ENCODE results near the gene WDFY4.

WDFY4 gene

GRCh38 chr10:48894911-48895802, 210.5 kb downstream of the WDFY4 start:
- Histone ChIP-seq H3K36me3 (ENCODE audit: control insufficient read depth in 1 of 2, insufficient read depth in 2 of 2, low read depth in 1 of 2, low read length in 2 of 2) (no peaks in the 10 kb centered on the region), H3K14ac (ENCODE audit: low read length in 2 of 2) (no peak overlapping the region), H4K91ac (ENCODE audit: low read length) (no peak overlapping the region), H3K23ac (ENCODE audit: low read length in 2 of 2) (no peak overlapping the region), H2BK15ac (ENCODE audit: low read depth, poor library complexity, severe bottlenecking) (no peak overlapping the region), H3K4me1 (ENCODE audit: control insufficient read depth, insufficient read depth, low read depth, low read length) (no peaks in the 10 kb centered on the region), H3K9me3 (ENCODE audit: control insufficient read depth, low read length) (no peaks in the 10 kb centered on the region), H3K4me2 (ENCODE audit: low read length, poor library complexity, severe bottlenecking) (no peak overlapping the region), H2AK5ac (ENCODE audit: low read length, severe bottlenecking) (no peak overlapping the region), H2AFZ (ENCODE audit: low read depth, low read length) (no peak overlapping the region), H3K18ac (ENCODE audit: low read depth in 1 of 2, low read length in 2 of 2) (no peak overlapping the region), H2BK5ac (ENCODE audit: low read depth, low read length, poor library complexity, severe bottlenecking) (no peak overlapping the region), H2BK12ac (ENCODE audit: low read length in 2 of 2) (no peak overlapping the region), H2BK120ac (ENCODE audit: low read depth, low read length) (no peak overlapping the region), H4K8ac (ENCODE audit: low read length) (no peak overlapping the region), H3K4me3 (ENCODE audit: insufficient read depth in 1 of 2, low read depth in 1 of 2, low read length in 2 of 2) (no peak overlapping the region), H3K27ac (ENCODE audit: low read length, poor library complexity, severe bottlenecking) (no peak overlapping the region), H3K27me3 (ENCODE audit: control insufficient read depth in 1 of 2, insufficient read depth in 1 of 2, low read length in 2 of 2) (peaks cover 0 to 64% of the 10 kb centered on the region in 2 experiments), H3K79me1 (replicated peaks; ENCODE audit: low read length, poor library complexity, severe bottlenecking) (no peaks in the 10 kb centered on the region), H3K4ac (ENCODE audit: low read depth in 1 of 2, low read length in 2 of 2) (no peak overlapping the region), H3K9ac (ENCODE audit: low read length) (no peak overlapping the region)
- no peak for DNase-seq
- WGBS, result 88% methylated on average over 4 of the region's 6 CpGs

DNA sequence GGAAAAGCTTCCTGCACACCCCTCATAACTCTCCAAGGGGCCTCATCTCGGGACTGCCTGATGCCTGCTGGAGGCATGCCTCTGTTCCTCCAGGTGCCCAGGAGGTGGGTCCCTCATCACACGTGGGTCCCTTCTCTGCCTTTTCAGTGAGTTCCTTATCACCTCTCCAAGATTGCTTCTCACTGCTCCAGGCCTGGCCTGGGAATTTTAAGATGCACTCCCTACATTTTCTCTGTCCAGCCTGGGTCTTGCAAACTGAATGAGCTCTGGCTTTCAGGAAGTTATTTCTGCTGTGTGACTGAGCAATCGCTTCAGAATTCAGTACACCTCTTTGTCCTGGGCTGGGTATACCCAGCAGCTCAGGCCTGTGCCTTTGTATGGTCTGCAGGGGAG, 211.1 kb downstream of the WDFY4 start:
- Histone ChIP-seq H4K8ac (ENCODE audit: low read length) (no peak overlapping the region), H3K23ac (ENCODE audit: low read length in 2 of 2) (no peak overlapping the region), H4K91ac (ENCODE audit: low read length) (no peak overlapping the region), H2BK15ac (ENCODE audit: low read depth, poor library complexity, severe bottlenecking) (no peak overlapping the region), H3K4me2 (ENCODE audit: low read length, poor library complexity, severe bottlenecking) (no peak overlapping the region), H2BK12ac (ENCODE audit: low read length in 2 of 2) (no peak overlapping the region), H3K4me3 (ENCODE audit: insufficient read depth in 1 of 2, low read depth in 1 of 2, low read length in 2 of 2) (no peak overlapping the region), H2BK5ac (ENCODE audit: low read depth, low read length, poor library complexity, severe bottlenecking) (no peak overlapping the region), H3K36me3 (ENCODE audit: control insufficient read depth in 1 of 2, insufficient read depth in 2 of 2, low read depth in 1 of 2, low read length in 2 of 2) (no peaks in the 10 kb centered on the region), H3K79me1 (replicated peaks; ENCODE audit: low read length, poor library complexity, severe bottlenecking) (no peaks in the 10 kb centered on the region), H3K4ac (ENCODE audit: low read depth in 1 of 2, low read length in 2 of 2) (no peak overlapping the region), H3K4me1 (ENCODE audit: control insufficient read depth, insufficient read depth, low read depth, low read length) (no peaks in the 10 kb centered on the region), H3K18ac (ENCODE audit: low read depth in 1 of 2, low read length in 2 of 2) (no peak overlapping the region), H3K27ac (ENCODE audit: low read length, poor library complexity, severe bottlenecking) (no peak overlapping the region), H3K14ac (ENCODE audit: low read length in 2 of 2) (no peak overlapping the region), H2AK5ac (ENCODE audit: low read length, severe bottlenecking) (no peak overlapping the region), H3K9me3 (ENCODE audit: control insufficient read depth, low read length) (no peaks in the 10 kb centered on the region), H3K9ac (ENCODE audit: low read length) (no peak overlapping the region), H2BK120ac (ENCODE audit: low read depth, low read length) (no peak overlapping the region), H3K27me3 (ENCODE audit: control insufficient read depth in 1 of 2, insufficient read depth in 1 of 2, low read length in 2 of 2) (peaks cover 0 to 58% of the 10 kb centered on the region in 2 experiments), H2AFZ (ENCODE audit: low read depth, low read length) (no peak overlapping the region)
- no peak for DNase-seq
- 51% methylated on average over 3 of the region's 3 CpGs for WGBS

GRCh38 chr10:48896756-48897440, 212.2 kb downstream of the WDFY4 start:
- Histone ChIP-seq H3K79me1 (replicated peaks; ENCODE audit: low read length, poor library complexity, severe bottlenecking) (no peaks in the 10 kb centered on the region), H3K18ac (ENCODE audit: low read depth in 1 of 2, low read length in 2 of 2) (no peak overlapping the region), H3K14ac (ENCODE audit: low read length in 2 of 2) (no peak overlapping the region), H3K27me3 (ENCODE audit: control insufficient read depth in 1 of 2, insufficient read depth in 1 of 2, low read length in 2 of 2) (peaks cover 0 to 64% of the 10 kb centered on the region in 2 experiments), H3K36me3 (ENCODE audit: control insufficient read depth in 1 of 2, insufficient read depth in 2 of 2, low read depth in 1 of 2, low read length in 2 of 2) (no peaks in the 10 kb centered on the region), H2BK120ac (ENCODE audit: low read depth, low read length) (no peak overlapping the region), H3K9ac (ENCODE audit: low read length) (no peak overlapping the region), H2BK15ac (ENCODE audit: low read depth, poor library complexity, severe bottlenecking) (no peak overlapping the region), H3K27ac (ENCODE audit: low read length, poor library complexity, severe bottlenecking) (no peak overlapping the region), H4K8ac (ENCODE audit: low read length) (no peak overlapping the region), H4K91ac (ENCODE audit: low read length) (no peak overlapping the region), H3K4me3 (ENCODE audit: insufficient read depth in 1 of 2, low read depth in 1 of 2, low read length in 2 of 2) (no peak overlapping the region), H2AK5ac (ENCODE audit: low read length, severe bottlenecking) (no peak overlapping the region), H3K4ac (ENCODE audit: low read depth in 1 of 2, low read length in 2 of 2) (no peak overlapping the region), H3K23ac (ENCODE audit: low read length in 2 of 2) (no peak overlapping the region), H3K4me1 (ENCODE audit: control insufficient read depth, insufficient read depth, low read depth, low read length) (no peaks in the 10 kb centered on the region), H2AFZ (ENCODE audit: low read depth, low read length) (no peak overlapping the region), H3K9me3 (ENCODE audit: control insufficient read depth, low read length) (no peaks in the 10 kb centered on the region), H3K4me2 (ENCODE audit: low read length, poor library complexity, severe bottlenecking) (no peak overlapping the region), H2BK12ac (ENCODE audit: low read length in 2 of 2) (no peak overlapping the region), H2BK5ac (ENCODE audit: low read depth, low read length, poor library complexity, severe bottlenecking) (no peak overlapping the region)
- DNase-seq, result no peak
- 75% methylated on average over 13 of the region's 13 CpGs for WGBS

GRCh38 chr10:48897441-48897790, 212.7 kb downstream of the WDFY4 start:
- 90% methylated on average over 10 of the region's 10 CpGs for WGBS

More at GRCh38 chr10:48897441-48897790, 212.7 kb downstream of the WDFY4 start:
- H3K36me3 ChIP-seq (ENCODE audit: control insufficient read depth in 1 of 2, insufficient read depth in 2 of 2, low read depth in 1 of 2, low read length in 2 of 2), result no peaks in the 10 kb centered on the region
- no peak overlapping the region for H3K23ac ChIP-seq (ENCODE audit: low read length in 2 of 2)
- no peak overlapping the region for H3K9ac ChIP-seq (ENCODE audit: low read length)
- peaks cover 0 to 64% of the 10 kb centered on the region in 2 experiments for H3K27me3 ChIP-seq (ENCODE audit: control insufficient read depth in 1 of 2, insufficient read depth in 1 of 2, low read length in 2 of 2)
- H2BK12ac ChIP-seq (ENCODE audit: low read length in 2 of 2), result no peak overlapping the region
- no peak overlapping the region for H2AFZ ChIP-seq (ENCODE audit: low read depth, low read length)
- no peak overlapping the region for H3K27ac ChIP-seq (ENCODE audit: low read length, poor library complexity, severe bottlenecking)
- H3K14ac ChIP-seq (ENCODE audit: low read length in 2 of 2), result no peak overlapping the region
- H3K4me3 ChIP-seq (ENCODE audit: insufficient read depth in 1 of 2, low read depth in 1 of 2, low read length in 2 of 2), result no peak overlapping the region
- no peak overlapping the region for H2BK120ac ChIP-seq (ENCODE audit: low read depth, low read length)
- no peak overlapping the region for H2BK5ac ChIP-seq (ENCODE audit: low read depth, low read length, poor library complexity, severe bottlenecking)
- H3K18ac ChIP-seq (ENCODE audit: low read depth in 1 of 2, low read length in 2 of 2), result no peak overlapping the region
- H3K4me2 ChIP-seq (ENCODE audit: low read length, poor library complexity, severe bottlenecking), result no peak overlapping the region
- H3K4me1 ChIP-seq (ENCODE audit: control insufficient read depth, insufficient read depth, low read depth, low read length), result no peaks in the 10 kb centered on the region
- H3K9me3 ChIP-seq (ENCODE audit: control insufficient read depth, low read length), result no peaks in the 10 kb centered on the region
- H2AK5ac ChIP-seq (ENCODE audit: low read length, severe bottlenecking), result no peak overlapping the region
- no peaks in the 10 kb centered on the region for H3K79me1 ChIP-seq (replicated peaks; ENCODE audit: low read length, poor library complexity, severe bottlenecking)
- H3K4ac ChIP-seq (ENCODE audit: low read depth in 1 of 2, low read length in 2 of 2), result no peak overlapping the region
- H4K8ac ChIP-seq (ENCODE audit: low read length), result no peak overlapping the region
- no peak overlapping the region for H2BK15ac ChIP-seq (ENCODE audit: low read depth, poor library complexity, severe bottlenecking)
- H4K91ac ChIP-seq (ENCODE audit: low read length), result no peak overlapping the region
- no peak for DNase-seq
